K562 (cell line): ENCODE measurements around the gene LTBP2. TPM values are rescaled to one million over a fixed set of nuclear protein-coding genes. Genes with fewer than 3 reads are reported as not detected.

ENCODE experiments used
- ATAC-seq: fragments of 200-7000 bp; cut with Tn5 transposase; 3 replicates; pipeline ENCODE4 v1.9.1; 2020; ENCODE audit warnings: moderate library complexity
- BruUV-seq: library from RNA; stranded (reverse); fragments of 400-500 nt; replicated peaks from 2 replicates; lab custom pipeline; 2021; lab: Mats Ljungman, UMichigan
- CTCF ChIA-PET: fragments of 300-600 bp; formaldehyde crosslinking; extraction: SDS; loops from one replicate; lab custom pipeline; 2021; ENCODE audit warnings: low intra/inter-chr PET ratio; lab: Yijun Ruan, JAX
- POLR2A ChIA-PET: fragments of 300-600, 350-650 bp; sonication (Branson Sonifier 250); formaldehyde crosslinking; extraction: SDS; loops from one replicate; lab custom pipeline; 2021; ENCODE audit warnings: antibody characterized with exemption, inconsistent platforms; lab: Yijun Ruan, JAX
- DNase-seq, 4 experiments: peaks; one replicate each; pipeline versions ENCODE4 v3.0.0 to v3.0.0-alpha.2; 2011 to 2018; ENCODE audit warnings: low spot score in 3 of 4, mixed read lengths in 3 of 4; ENCODE audit errors: extremely low read depth in 1 of 4
- FAIRE-seq: peaks from 2 replicates; lab custom pipeline; 2011; peaks lifted over from hg19 to GRCh38; lab: Jason Lieb, UNC
- H2AFZ ChIP-seq: 2 replicates; pipeline ENCODE4 v1.6.0; 2011; ENCODE audit warnings: low read depth, low read length, control low read depth, inconsistent platforms
- H3K27ac ChIP-seq: fragments of 200-600 bp; 3 replicates; pipeline ENCODE4 v1.8.0; 2011; ENCODE audit warnings: low read depth, mild to moderate bottlenecking, control low read depth, inconsistent platforms, low read length, moderate library complexity, mixed read lengths; ENCODE audit errors: extremely low read depth
- H3K27me3 ChIP-seq, 2 experiments: fragments of 300-600 bp in 1 of 2; 2 replicates in 1 of 2; 3 replicates in 1 of 2; pipeline versions ENCODE4 v1.6.0 to v1.8.0; 2011; ENCODE audit warnings: inconsistent platforms in 2 of 2, low read length in 2 of 2, mild to moderate bottlenecking in 1 of 2, mixed read lengths in 1 of 2, moderate library complexity in 1 of 2; ENCODE audit not compliant: control insufficient read depth in 2 of 2, insufficient read depth in 2 of 2
- H3K36me3 ChIP-seq: fragments of 300-600 bp; 3 replicates; pipeline ENCODE4 v1.8.0; 2011; ENCODE audit warnings: mild to moderate bottlenecking, low read length, inconsistent platforms; ENCODE audit not compliant: control insufficient read depth, insufficient read depth
- H3K4me1 ChIP-seq, 2 experiments: fragments of 200-600 bp in 1 of 2; replicated peaks in 1 of 2; 2 replicates in 1 of 2; 3 replicates in 1 of 2; pipeline versions ENCODE4 v1.5.1 to v1.8.0; 2011; ENCODE audit warnings: inconsistent platforms in 2 of 2, low read length in 2 of 2, mild to moderate bottlenecking in 1 of 2, mixed read lengths in 1 of 2, moderate library complexity in 1 of 2; ENCODE audit not compliant: control insufficient read depth in 2 of 2, insufficient read depth in 2 of 2
- H3K4me2 ChIP-seq: 2 replicates; pipeline ENCODE4 v1.6.1; 2011; ENCODE audit warnings: low read length, control low read depth, inconsistent platforms, mixed read lengths; ENCODE audit not compliant: insufficient read depth
- H3K4me3 ChIP-seq: fragments of 200-600 bp; sonication (generic), shearing (Covaris generic); 2 replicates; pipeline ENCODE4 v1.5.1; 2016; ENCODE audit warnings: control low read depth, inconsistent platforms
- H3K79me2 ChIP-seq: fragments of 200-600 bp; 3 replicates; pipeline ENCODE4 v1.8.0; 2011; ENCODE audit warnings: low read length, inconsistent platforms; ENCODE audit not compliant: control insufficient read depth, insufficient read depth
- H3K9ac ChIP-seq, 2 experiments: 2 replicates each; pipeline versions ENCODE4 v1.6.0 to v1.6.1; 2011; ENCODE audit warnings: low read depth in 2 of 2, low read length in 2 of 2, control low read depth in 1 of 2, inconsistent platforms in 1 of 2, mild to moderate bottlenecking in 1 of 2, mixed read lengths in 1 of 2; ENCODE audit not compliant: insufficient read depth in 1 of 2
- H3K9me1 ChIP-seq: one replicate; pipeline ENCODE4 v1.6.0; 2011; ENCODE audit warnings: inconsistent platforms, mild to moderate bottlenecking, low read length, moderate library complexity; ENCODE audit not compliant: control insufficient read depth, insufficient read depth
- H3K9me3 ChIP-seq: replicated peaks from 2 replicates; pipeline ENCODE4 v1.5.1; 2011; ENCODE audit warnings: low read depth, low read length, inconsistent platforms; ENCODE audit not compliant: control insufficient read depth, insufficient read depth
- H4K20me1 ChIP-seq: replicated peaks from 2 replicates; pipeline ENCODE4 v1.6.1; 2011; ENCODE audit warnings: low read length, inconsistent platforms, mixed read lengths; ENCODE audit not compliant: control insufficient read depth, insufficient read depth
- KLF6 ChIP-seq: fragments of 250-450 bp; sonication (Bioruptor Pico); IDR thresholded peaks from 2 replicates; pipeline ENCODE4 v1.4.0; 2020; ENCODE audit warnings: mild to moderate bottlenecking, moderate library complexity, borderline replicate concordance
- NFYB ChIP-seq: IDR thresholded peaks from 2 replicates; pipeline ENCODE4 v1.6.1; 2011; ENCODE audit warnings: mild to moderate bottlenecking, moderate library complexity; ENCODE audit not compliant: insufficient read length; ENCODE audit errors: extremely low read depth
- SNIP1 ChIP-seq: fragments of 450-650 bp; IDR thresholded peaks from 2 replicates; pipeline ENCODE4 v1.7.1; 2017; ENCODE audit warnings: low read depth, mild to moderate bottlenecking
- WGBS: fragments of 100-300 bp; shearing (Covaris generic); methylation state at CpG from one replicate; pipeline ENCODE4 v1.1.6; 2016; ENCODE audit warnings: low coverage, mixed read lengths; ENCODE audit not compliant: insufficient coverage; ENCODE audit errors: missing lambda C conversion rate; 5-methylcytosine and 5-hydroxymethylcytosine counted together
- in situ Hi-C: fragments of 300-500 bp; cut with MboI; formaldehyde crosslinking; loops from 4 replicates; pipeline ENCODE4 v1.15.0; 2018; ENCODE audit warnings: inconsistent platforms, mixed read lengths
- intact Hi-C: fragments of 100-400 bp; cut with micrococcal nuclease; formaldehyde crosslinking; loops from 2 replicates; pipeline ENCODE4 v1.14.2; 2022
- polyA plus RNA-seq, 8 experiments: library from polyadenylated mRNA; depleted of rRNA in 4 of 8; stranded (reverse) in 5 of 8; unstranded in 3 of 8; fragments of >200 nt; fragmentation: Nextera tagmentation in 2 of 8; fragmentation: Illumina TruSeq in 1 of 8; extraction: Ambion mirVana in 2 of 8; extraction: Trizol in 1 of 8; gene quantifications; 2 replicates each; pipeline versions ENCODE4 v1.2.1 to v1.2.3, GENCODE V29; 2011 to 2014; ENCODE audit warnings: inconsistent platforms in 1 of 8, missing spikeins in 1 of 8
- total RNA-seq, 7 experiments: library from RNA; depleted of rRNA in 6 of 7; stranded (reverse); fragments of >200 nt in 6 of 7; fragmentation: Illumina TruSeq in 2 of 7; extraction: Trizol in 2 of 7; gene quantifications; 2 replicates each; pipeline versions ENCODE4 v1.2.1 to v1.2.3, GENCODE V29; 2011 to 2021; ENCODE audit warnings: low replicate concordance in 1 of 7
- TF ChIP-seq, protein P1 (sequence below), 2 experiments: fragments of 450-650 bp; conservative IDR thresholded peaks; 2 replicates each; pipeline ENCODE4 v1.6.1; 2017; ENCODE audit warnings: mild to moderate bottlenecking in 2 of 2, moderate library complexity in 2 of 2

LTBP2 gene
- total and polyA plus RNA-seq, 9 of the 15 experiments (the other 6 are each of a cell fraction or from before 2014, with no cell fraction given), result under 0.01 to 0.18 (median 0.03) TPM; not detected in 3

DNA sequence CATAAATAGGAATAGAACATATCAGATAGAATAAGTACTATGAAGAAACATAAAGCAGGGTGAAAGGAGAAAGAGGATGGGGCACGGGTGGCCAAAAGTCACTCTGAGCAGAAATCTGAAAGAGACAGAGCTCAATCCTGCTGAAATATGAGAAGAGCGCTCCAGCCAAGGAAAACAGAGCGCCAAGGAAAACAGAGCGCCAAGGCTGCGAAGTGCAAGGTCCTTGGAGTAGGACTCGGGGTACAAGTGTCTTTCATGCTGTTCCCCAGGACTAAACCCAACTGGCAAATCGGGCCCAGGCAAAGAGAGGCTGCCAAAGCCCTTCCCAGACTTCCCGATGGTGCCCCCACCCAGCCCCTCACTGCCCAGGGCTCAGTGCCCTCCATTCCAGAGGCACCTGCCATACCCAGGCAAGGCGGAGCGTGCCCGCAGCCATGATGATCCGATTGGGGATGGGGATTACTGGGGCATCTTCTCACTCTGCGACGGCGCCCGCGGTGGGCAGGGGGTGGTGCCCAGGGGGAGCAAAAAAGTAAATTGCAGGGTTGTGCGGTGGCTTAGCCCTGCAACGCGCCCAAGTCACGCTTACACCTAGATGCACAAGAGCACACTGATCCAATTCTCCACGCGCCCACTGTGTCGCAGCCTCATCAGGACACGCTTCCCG lies 1.7 kb downstream of the LTBP2 start:
- no peaks in the 10 kb centered on the region for H3K79me2 ChIP-seq
- in situ Hi-C loops, result loop anchor here (5.0 kb wide), 1 partner anchor 187 kb away; no protein-coding TSS in a partner anchor
- H3K4me3 ChIP-seq, result no peak overlapping the region
- H3K9me1 ChIP-seq, result no peaks in the 10 kb centered on the region
- no TSS peak for BruUV-seq
- no peak for TF ChIP-seq SNIP1
- TF ChIP-seq, protein P1, sequence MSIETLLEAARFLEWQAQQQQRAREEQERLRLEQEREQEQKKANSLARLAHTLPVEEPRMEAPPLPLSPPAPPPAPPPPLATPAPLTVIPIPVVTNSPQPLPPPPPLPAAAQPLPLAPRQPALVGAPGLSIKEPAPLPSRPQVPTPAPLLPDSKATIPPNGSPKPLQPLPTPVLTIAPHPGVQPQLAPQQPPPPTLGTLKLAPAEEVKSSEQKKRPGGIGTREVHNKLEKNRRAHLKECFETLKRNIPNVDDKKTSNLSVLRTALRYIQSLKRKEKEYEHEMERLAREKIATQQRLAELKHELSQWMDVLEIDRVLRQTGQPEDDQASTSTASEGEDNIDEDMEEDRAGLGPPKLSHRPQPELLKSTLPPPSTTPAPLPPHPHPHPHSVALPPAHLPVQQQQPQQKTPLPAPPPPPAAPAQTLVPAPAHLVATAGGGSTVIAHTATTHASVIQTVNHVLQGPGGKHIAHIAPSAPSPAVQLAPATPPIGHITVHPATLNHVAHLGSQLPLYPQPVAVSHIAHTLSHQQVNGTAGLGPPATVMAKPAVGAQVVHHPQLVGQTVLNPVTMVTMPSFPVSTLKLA (conservative IDR thresholded peaks at IDR 0.05), result no peak
- TF ChIP-seq KLF6 (CRISPR knock-in tag), result no peak
- no peak for TF ChIP-seq NFYB
- FAIRE-seq, result no peak
- H3K4me2 ChIP-seq, result no peak overlapping the region
- 0 out of 2 replicates have a peak, but pooled peaks cover 3% of the 10 kb centered on the region for H4K20me1 ChIP-seq
- H3K9ac ChIP-seq, result no peak overlapping the region
- H3K4me1 ChIP-seq, result peaks cover 0 to 17% of the 10 kb centered on the region in 2 experiments; a peak in 3 of 5 replicates
- H2AFZ ChIP-seq, result no peak overlapping the region
- H3K27ac ChIP-seq, result no peak overlapping the region
- H3K9me3 ChIP-seq, result no peaks in the 10 kb centered on the region
- CTCF ChIA-PET, result no interaction called here
- POLR2A ChIA-PET, result interaction anchor here (0.6 kb wide), 1 partner anchor 824 kb away, joined by 3 read pairs; no protein-coding TSS in a partner anchor
- 67% methylated on average over 18 of the region's 26 CpGs for WGBS
- intact Hi-C loops, result no loop called here
- no peak for DNase-seq
- ATAC-seq, result no peak
- H3K27me3 ChIP-seq, result peaks cover 2 to 16% of the 10 kb centered on the region in 2 experiments; a peak in 2 of 5 replicates
- no peaks in the 10 kb centered on the region for H3K36me3 ChIP-seq
